SK-N-SH (cell line): ENCODE data around the gene EXOC3L1. TPM values are rescaled to one million over a fixed set of nuclear protein-coding genes. Genes with fewer than 3 reads are reported as not detected.
A peak's percentile ranks its signal among the peaks of the same experiment; 100 is the strongest.

ENCODE experiments used
- CTCF ChIA-PET: fragments of 300-600, 350-600 bp; formaldehyde crosslinking; extraction: SDS; loops from one replicate; lab custom pipeline; 2021; lab: Yijun Ruan, JAX
- POLR2A ChIA-PET: fragments of 350-600 bp; sonication (Branson Sonifier 250); formaldehyde crosslinking; extraction: SDS; loops from one replicate; lab custom pipeline; 2020; ENCODE audit warnings: antibody characterized with exemption, inconsistent platforms; lab: Yijun Ruan, JAX
- DNase-seq: peaks from one replicate; pipeline ENCODE4 v3.0.0; 2012
- H2AFZ ChIP-seq: fragments of 200-600 bp; sonication (generic); 2 replicates; pipeline ENCODE4 v1.8.1; 2016; ENCODE audit warnings: antibody characterized with exemption, mild to moderate bottlenecking, low read depth
- H3F3A ChIP-seq: fragments of 200-600 bp; sonication (generic); replicated peaks from 2 replicates; pipeline ENCODE3; 2016; ENCODE audit warnings: antibody characterized with exemption, mild to moderate bottlenecking; ENCODE audit not compliant: insufficient read depth
- H3K27ac ChIP-seq, 2 experiments: fragments of 200-500 bp in 1 of 2; fragments of 200-600 bp in 1 of 2; sonication (Bioruptor generic) in 1 of 2; sonication (generic), shearing (Covaris generic) in 1 of 2; 2 replicates each; pipeline versions ENCODE4 v1.5.1 to v1.6.1; 2014 to 2016; ENCODE audit warnings: low read depth in 2 of 2, inconsistent platforms in 1 of 2, low read length in 1 of 2, mild to moderate bottlenecking in 1 of 2, mixed read lengths in 1 of 2
- H3K27me3 ChIP-seq: fragments of 200-600 bp; sonication (generic), shearing (Covaris generic); 2 replicates; pipeline ENCODE4 v1.6.1; 2016; ENCODE audit warnings: mixed run types; ENCODE audit not compliant: insufficient read depth
- H3K36me3 ChIP-seq, 2 experiments: fragments of 200-500 bp in 1 of 2; fragments of 200-600 bp in 1 of 2; sonication (Bioruptor generic) in 1 of 2; sonication (generic) in 1 of 2; replicated peaks in 1 of 2; 2 replicates each; pipeline versions ENCODE3 to v1.5.1; 2014 to 2016; ENCODE audit warnings: low read length in 1 of 2, mild to moderate bottlenecking in 1 of 2; ENCODE audit not compliant: insufficient read depth in 2 of 2, control insufficient read depth in 1 of 2
- H3K4me1 ChIP-seq, 2 experiments: fragments of 200-500 bp in 1 of 2; fragments of 200-600 bp in 1 of 2; sonication (Bioruptor generic) in 1 of 2; sonication (generic), shearing (Covaris generic) in 1 of 2; 2 replicates each; pipeline versions ENCODE4 v1.5.1 to v1.6.1; 2014 to 2016; ENCODE audit warnings: low read depth in 1 of 2, low read length in 1 of 2, mixed run types in 1 of 2; ENCODE audit not compliant: insufficient read depth in 2 of 2, control insufficient read depth in 1 of 2
- H3K4me2 ChIP-seq: fragments of 200-600 bp; sonication (generic), shearing (Covaris generic); 2 replicates; pipeline ENCODE4 v1.6.1; 2017; ENCODE audit warnings: mixed run types
- H3K4me3 ChIP-seq, 2 experiments: fragments of 200-500 bp in 1 of 2; fragments of 200-600 bp in 1 of 2; sonication (Bioruptor generic) in 1 of 2; sonication (generic), shearing (Covaris generic) in 1 of 2; 2 replicates each; pipeline versions ENCODE4 v1.5.1 to v1.8.1; 2014 to 2016; ENCODE audit warnings: low read depth in 2 of 2, inconsistent platforms in 1 of 2, low read length in 1 of 2, mild to moderate bottlenecking in 1 of 2, mixed read lengths in 1 of 2, moderate library complexity in 1 of 2
- H3K79me2 ChIP-seq: fragments of 200-600 bp; sonication (generic); 2 replicates; pipeline ENCODE4 v1.8.1; 2017; ENCODE audit warnings: mild to moderate bottlenecking; ENCODE audit not compliant: insufficient read depth
- H3K9ac ChIP-seq: fragments of 200-600 bp; sonication (generic); 2 replicates; pipeline ENCODE4 v1.6.1; 2017; ENCODE audit warnings: mixed run types
- H3K9me2 ChIP-seq: fragments of 200-600 bp; sonication (generic); 2 replicates; pipeline ENCODE4 v1.6.1; 2017; ENCODE audit warnings: mixed run types
- H3K9me3 ChIP-seq: fragments of 200-600 bp; sonication (generic); 2 replicates; pipeline ENCODE4 v1.6.1; 2017; ENCODE audit warnings: mixed run types, mild to moderate bottlenecking, moderate library complexity
- H4K20me1 ChIP-seq: fragments of 200-600 bp; sonication (generic); 2 replicates; pipeline ENCODE4 v1.6.1; 2017; ENCODE audit warnings: mild to moderate bottlenecking, mixed run types; ENCODE audit not compliant: insufficient read depth
- EZH2phosphoT487 ChIP-seq: fragments of 200-600 bp; sonication (generic); IDR thresholded peaks from 2 replicates; pipeline ENCODE4 v1.6.1; 2017; ENCODE audit warnings: low read depth, mixed run types, mild to moderate bottlenecking, antibody characterized with exemption, moderate library complexity, borderline replicate concordance
- JUND ChIP-seq: IDR thresholded peaks from 2 replicates; pipeline ENCODE4 v1.4.0; 2012
- MEF2A ChIP-seq: IDR thresholded peaks from 2 replicates; pipeline ENCODE4 v1.4.0; 2012; ENCODE audit warnings: low read depth, borderline replicate concordance
- NRF1 ChIP-seq: IDR thresholded peaks from 2 replicates; pipeline ENCODE4 v1.6.1; 2012; ENCODE audit warnings: low read depth, mild to moderate bottlenecking, low read length
- POLR2AphosphoS5 ChIP-seq: IDR thresholded peaks from 2 replicates; pipeline ENCODE4 v1.6.1; 2012; ENCODE audit warnings: low read depth, low read length
- RFX5 ChIP-seq: IDR thresholded peaks from 2 replicates; pipeline ENCODE4 v1.6.1; 2012; ENCODE audit warnings: mild to moderate bottlenecking, improper control_type of control experiment, low read length
- RXRA ChIP-seq: IDR thresholded peaks from 2 replicates; pipeline ENCODE4 v1.4.0; 2012; ENCODE audit warnings: low read depth, mild to moderate bottlenecking, borderline replicate concordance
- SIN3A ChIP-seq: IDR thresholded peaks from 2 replicates; pipeline ENCODE4 v1.6.1; 2012; ENCODE audit warnings: low read depth, mild to moderate bottlenecking, low read length, moderate library complexity, borderline replicate concordance
- SMC3 ChIP-seq: IDR thresholded peaks from 2 replicates; pipeline ENCODE4 v1.6.1; 2012; ENCODE audit warnings: low read depth, low read length, improper control_type of control experiment
- TAF1 ChIP-seq: IDR thresholded peaks from 2 replicates; pipeline ENCODE4 v1.6.1; 2012; ENCODE audit warnings: low read depth, mild to moderate bottlenecking, low read length, moderate library complexity, borderline replicate concordance
- TEAD4 ChIP-seq: IDR thresholded peaks from 2 replicates; pipeline ENCODE4 v1.4.0; 2012; ENCODE audit warnings: mild to moderate bottlenecking, borderline replicate concordance; ENCODE audit not compliant: insufficient read depth
- YY1 ChIP-seq: IDR thresholded peaks from 2 replicates; pipeline ENCODE4 v1.4.0; 2012; ENCODE audit warnings: low read depth, mild to moderate bottlenecking
- WGBS: methylation state at CpG from one replicate; pipeline ENCODE4 v1.1.6; 2017; ENCODE audit warnings: low lambda C conversion rate; 5-methylcytosine and 5-hydroxymethylcytosine counted together
- polyA plus RNA-seq, 3 experiments: library from polyadenylated mRNA; depleted of rRNA; stranded (reverse); fragments of >200 nt; gene quantifications; 2 replicates each; pipeline ENCODE4 v1.2.3, GENCODE V29; 2012
- TF ChIP-seq, protein P1 (sequence below): IDR thresholded peaks from 2 replicates; pipeline ENCODE4 v1.4.0; 2012; ENCODE audit warnings: low read depth
- TF ChIP-seq, protein P2 (sequence below): fragments of 200-600 bp; sonication (generic); IDR thresholded peaks from 2 replicates; pipeline ENCODE4 v1.6.1; 2017; ENCODE audit warnings: antibody characterized with exemption, mild to moderate bottlenecking, moderate library complexity

Gene EXOC3L1
- polyA plus RNA-seq, 1 of the 3 experiments (the other 2 are of a cell fraction), result 0.46 TPM

DNA sequence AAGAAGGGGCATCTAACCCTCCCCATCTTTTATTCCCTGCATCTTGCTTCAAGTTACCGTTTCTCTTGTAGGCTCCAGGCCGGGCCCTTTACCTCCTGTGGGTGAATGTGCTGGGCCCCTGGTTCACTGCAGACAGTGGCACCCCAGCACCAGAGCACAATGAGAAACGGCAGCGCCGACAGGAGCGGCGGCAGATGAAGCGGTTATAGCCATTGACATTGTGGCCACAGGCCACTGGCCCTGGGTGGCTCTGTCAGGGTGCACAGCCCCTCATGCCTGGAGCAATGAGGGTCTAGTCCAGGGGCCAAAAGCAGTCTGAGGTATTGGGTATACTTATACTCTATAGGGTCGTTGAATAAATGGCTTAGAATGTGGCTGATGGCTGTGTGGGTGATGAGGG is 39.0 kb upstream of the EXOC3L1 start:
- no peak overlapping the region for H3K27ac ChIP-seq
- H4K20me1 ChIP-seq, result no peaks in the 10 kb centered on the region
- H3F3A ChIP-seq, result peaks cover 33% of the 10 kb centered on the region
- H3K79me2 ChIP-seq, result peaks cover 40% of the 10 kb centered on the region
- H3K27me3 ChIP-seq, result no peaks in the 10 kb centered on the region
- 86% methylated on average over 9 of the region's 9 CpGs for WGBS
- DNase-seq, result no peak
- no peak overlapping the region for H2AFZ ChIP-seq
- no peaks in the 10 kb centered on the region for H3K9me3 ChIP-seq
- no peak overlapping the region for H3K4me3 ChIP-seq
- H3K9me2 ChIP-seq, result no peaks in the 10 kb centered on the region
- TF ChIP-seq TAF1, result no peak
- no peak for TF ChIP-seq YY1
- TF ChIP-seq, protein P1, sequence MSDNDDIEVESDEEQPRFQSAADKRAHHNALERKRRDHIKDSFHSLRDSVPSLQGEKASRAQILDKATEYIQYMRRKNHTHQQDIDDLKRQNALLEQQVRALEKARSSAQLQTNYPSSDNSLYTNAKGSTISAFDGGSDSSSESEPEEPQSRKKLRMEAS, result no peak
- TF ChIP-seq SMC3, result no peak
- TF ChIP-seq POLR2AphosphoS5, result no peak
- POLR2A ChIA-PET, result no interaction called here
- H3K9ac ChIP-seq, result no peak overlapping the region
- H3K4me1 ChIP-seq, result peaks cover 0 to 22% of the 10 kb centered on the region in 2 experiments; a peak in 2 of 4 replicates
- H3K36me3 ChIP-seq, result peaks cover 30 to 46% of the 10 kb centered on the region in 2 experiments
- CTCF ChIA-PET, result interaction anchor here (1.5 to 2.9 kb wide), 2 partner anchors 19 to 31 kb away, joined by 4 to 7 read pairs; no protein-coding TSS in a partner anchor
- H3K4me2 ChIP-seq, result peak overlapping the region; percentile 88; the same call in 1 of the 2 replicates

DNA sequence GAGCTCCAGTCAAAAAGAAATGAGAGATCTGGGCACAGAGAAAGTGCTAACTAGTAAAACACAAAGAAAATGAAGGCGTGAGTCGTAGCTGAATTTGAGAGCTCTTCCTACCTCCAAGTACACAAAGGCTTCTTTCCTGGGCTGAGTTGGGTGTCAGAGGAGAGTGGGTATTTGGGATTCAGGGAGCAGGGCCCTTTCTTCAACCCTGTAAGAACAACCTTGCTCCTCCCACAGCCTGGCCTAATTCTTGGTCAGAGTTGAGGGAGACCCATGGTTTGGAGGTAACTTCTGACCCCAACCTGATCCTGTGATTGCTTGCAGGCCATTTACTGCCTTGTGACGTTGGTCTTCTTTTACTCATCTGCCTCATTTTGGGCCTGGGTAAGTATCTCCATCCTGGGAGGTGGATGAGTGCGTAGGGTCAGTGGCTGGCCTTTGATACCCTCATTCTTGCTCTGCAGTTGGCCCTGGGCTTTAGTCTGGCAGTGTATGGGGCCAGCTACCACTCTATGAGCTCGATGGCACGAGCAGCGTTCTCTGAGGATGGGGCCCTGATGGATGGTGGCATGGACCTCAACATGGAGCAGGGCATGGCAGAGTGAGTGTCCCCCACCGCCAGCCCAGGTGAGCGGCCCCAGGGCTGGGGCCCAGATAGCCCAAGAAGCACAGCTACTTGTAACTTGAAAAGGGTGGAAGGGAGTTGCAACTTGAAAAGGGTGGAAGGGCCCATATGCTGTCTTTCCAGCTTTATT is 38.3 kb upstream of the EXOC3L1 start:
- no peaks in the 10 kb centered on the region for H3K27me3 ChIP-seq
- H3K9me2 ChIP-seq, result no peaks in the 10 kb centered on the region
- no peaks in the 10 kb centered on the region for H3K9me3 ChIP-seq
- ChIA-PET CTCF (interaction anchor here (0.6 to 2.9 kb wide), 11 partner anchors 11 to 476 kb away, joined by 3 to 10 read pairs (median 4); partner anchors contain the start of genes NOL3 and SLC9A5), POLR2A (interaction anchor here (0.6 to 2.0 kb wide), 4 partner anchors 8 to 20 kb away, joined by 5 to 9 read pairs (median 6); no protein-coding TSS in a partner anchor)
- DNase-seq, result no peak
- no peaks in the 10 kb centered on the region for H4K20me1 ChIP-seq
- H3K9ac ChIP-seq, result peak overlapping the region; percentile 83
- H3F3A ChIP-seq, result peaks cover 29% of the 10 kb centered on the region
- TF ChIP-seq RFX5 (no peak), EZH2phosphoT487 (no peak)
- TF ChIP-seq, all 33 proteins: peak for 0
- Histone ChIP-seq H3K4me3 (peak overlapping the region; percentile 92 to 100), H3K4me2 (peak overlapping the region; percentile 88), H2AFZ (no peak overlapping the region), H3K27ac (no peak overlapping the region), H3K79me2 (peaks cover 40% of the 10 kb centered on the region), H3K4me1 (peaks cover 0 to 22% of the 10 kb centered on the region in 2 experiments; a peak in 2 of 4 replicates), H3K36me3 (peaks cover 25 to 42% of the 10 kb centered on the region in 2 experiments)
- 94% methylated on average over 3 of the region's 9 CpGs for WGBS

DNA sequence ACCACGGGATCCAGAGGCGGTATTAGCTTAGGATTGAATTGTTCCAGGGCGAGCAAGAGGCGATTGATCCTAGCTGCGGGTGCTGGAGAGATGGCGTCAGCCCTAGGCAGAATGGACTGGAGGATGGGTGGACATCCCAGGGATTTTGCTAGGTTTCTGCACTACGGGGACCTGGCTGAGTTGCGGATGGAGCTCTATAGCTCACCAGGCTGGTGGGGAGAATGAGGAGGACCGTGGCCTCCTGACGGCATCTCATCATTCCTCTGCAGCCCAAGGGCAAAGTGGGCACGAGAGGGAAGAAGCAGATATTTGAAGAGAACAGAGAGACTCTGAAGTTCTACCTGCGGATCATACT is 37.6 kb upstream of the EXOC3L1 start:
- H3K9me3 ChIP-seq, result no peaks in the 10 kb centered on the region
- DNase-seq, result no peak
- no peaks in the 10 kb centered on the region for H4K20me1 ChIP-seq
- H3K9me2 ChIP-seq, result no peaks in the 10 kb centered on the region
- H3K79me2 ChIP-seq, result peaks cover 34% of the 10 kb centered on the region
- peak overlapping the region; percentile 72 to 77; a peak in 3 of 4 replicates for H3K27ac ChIP-seq
- ChIA-PET CTCF (interaction anchor here (0.6 to 2.9 kb wide), 11 partner anchors 11 to 476 kb away, joined by 3 to 10 read pairs (median 4); partner anchors contain the start of genes NOL3 and SLC9A5), POLR2A (interaction anchor here (0.6 to 2.2 kb wide), 11 partner anchors 9 to 58 kb away, joined by 3 to 14 read pairs (median 5); partner anchors contain the start of genes E2F4, FHOD1 and SLC9A5)
- TF ChIP-seq TEAD4 (no peak), SIN3A (no peak), NRF1 (no peak), JUND (no peak), MEF2A (no peak), RFX5 (no peak), RXRA (no peak), YY1 (no peak)
- TF ChIP-seq, protein P2, sequence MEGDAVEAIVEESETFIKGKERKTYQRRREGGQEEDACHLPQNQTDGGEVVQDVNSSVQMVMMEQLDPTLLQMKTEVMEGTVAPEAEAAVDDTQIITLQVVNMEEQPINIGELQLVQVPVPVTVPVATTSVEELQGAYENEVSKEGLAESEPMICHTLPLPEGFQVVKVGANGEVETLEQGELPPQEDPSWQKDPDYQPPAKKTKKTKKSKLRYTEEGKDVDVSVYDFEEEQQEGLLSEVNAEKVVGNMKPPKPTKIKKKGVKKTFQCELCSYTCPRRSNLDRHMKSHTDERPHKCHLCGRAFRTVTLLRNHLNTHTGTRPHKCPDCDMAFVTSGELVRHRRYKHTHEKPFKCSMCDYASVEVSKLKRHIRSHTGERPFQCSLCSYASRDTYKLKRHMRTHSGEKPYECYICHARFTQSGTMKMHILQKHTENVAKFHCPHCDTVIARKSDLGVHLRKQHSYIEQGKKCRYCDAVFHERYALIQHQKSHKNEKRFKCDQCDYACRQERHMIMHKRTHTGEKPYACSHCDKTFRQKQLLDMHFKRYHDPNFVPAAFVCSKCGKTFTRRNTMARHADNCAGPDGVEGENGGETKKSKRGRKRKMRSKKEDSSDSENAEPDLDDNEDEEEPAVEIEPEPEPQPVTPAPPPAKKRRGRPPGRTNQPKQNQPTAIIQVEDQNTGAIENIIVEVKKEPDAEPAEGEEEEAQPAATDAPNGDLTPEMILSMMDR, result no peak
- 5% methylated on average over 12 of the region's 12 CpGs for WGBS
- H3K9ac ChIP-seq, result peak overlapping the region; percentile 83
- no peaks in the 10 kb centered on the region for H3K27me3 ChIP-seq
- peak overlapping the region; percentile 88 for H3K4me2 ChIP-seq
- H3F3A ChIP-seq, result peaks cover 26% of the 10 kb centered on the region
- H3K36me3 ChIP-seq, result peaks cover 19 to 41% of the 10 kb centered on the region in 2 experiments
- 0 out of 2 replicates have a peak overlapping the region, but pooled peaks have one; percentile 45 for H2AFZ ChIP-seq
- peak overlapping the region; percentile 92 to 100 for H3K4me3 ChIP-seq
- peaks cover 0 to 22% of the 10 kb centered on the region in 2 experiments; a peak in 2 of 4 replicates for H3K4me1 ChIP-seq
